CD4-positive, alpha-beta T cell (primary cell): ENCODE data around the gene TLE2. TPM values are rescaled to one million over a fixed set of nuclear protein-coding genes. Genes with fewer than 3 reads are reported as not detected.

Experiments
- ATAC-seq: fragments of 200-7000 bp; cut with Tn5 transposase; one replicate; pipeline ENCODE4 v1.10.0; 2022; ENCODE audit warnings: mild to moderate bottlenecking; ENCODE audit not compliant: poor library complexity
- CTCF ChIA-PET: fragments of 350-600 bp; sonication (Branson Sonifier 250); formaldehyde crosslinking; loops from one replicate; lab custom pipeline; 2021; ENCODE audit warnings: antibody characterized with exemption, inconsistent platforms; lab: Charles Lee
- POLR2A ChIA-PET: fragments of 350-600 bp; sonication (Branson Sonifier 250); formaldehyde crosslinking; loops from one replicate; lab custom pipeline; 2021; ENCODE audit warnings: antibody characterized with exemption, inconsistent platforms; lab: Charles Lee
- DNase-seq, 14 experiments: peaks; one replicate each; pipeline ENCODE4 v3.0.0-alpha.2; 2013 to 2020; ENCODE audit warnings: mixed read lengths in 2 of 14
- H3K27ac ChIP-seq, 2 donors: one replicate each; pipeline versions ENCODE4 v1.5.1 to v1.7.0; 2013; ENCODE audit warnings: low read length in 2 of 2, low read depth in 1 of 2, mild to moderate bottlenecking in 1 of 2
- H3K27me3 ChIP-seq, 2 experiments: 1 replicate in 1 of 2; 2 replicates in 1 of 2; pipeline versions ENCODE4 v1.6.1 to v1.7.0; 2013; ENCODE audit warnings: low read length in 2 of 2, control low read depth in 1 of 2, mild to moderate bottlenecking in 1 of 2, moderate library complexity in 1 of 2; ENCODE audit not compliant: insufficient read depth in 2 of 2, control insufficient read depth in 1 of 2
- H3K36me3 ChIP-seq: one replicate; pipeline ENCODE4 v1.6.1; 2013; ENCODE audit warnings: low read length, control low read depth; ENCODE audit not compliant: insufficient read depth
- H3K4me1 ChIP-seq: one replicate; pipeline ENCODE4 v1.6.1; 2013; ENCODE audit warnings: low read length, control low read depth; ENCODE audit not compliant: insufficient read depth
- H3K4me3 ChIP-seq: one replicate; pipeline ENCODE4 v1.5.1; 2013; ENCODE audit warnings: mild to moderate bottlenecking, low read length, moderate library complexity
- H3K9me3 ChIP-seq, 2 experiments: 1 replicate in 1 of 2; 2 replicates in 1 of 2; pipeline versions ENCODE4 v1.6.1 to v1.7.0; 2013; ENCODE audit warnings: low read length in 2 of 2, mild to moderate bottlenecking in 2 of 2, control low read depth in 1 of 2, moderate library complexity in 1 of 2; ENCODE audit not compliant: control insufficient read depth in 1 of 2, insufficient read depth in 1 of 2
- H3K27ac Mint-ChIP-seq: one replicate; pipeline ENCODE4 v1.8.0; 2020; ENCODE audit warnings: mixed read lengths
- H3K27me3 Mint-ChIP-seq: one replicate; pipeline ENCODE4 v1.8.0; 2021; ENCODE audit warnings: mixed read lengths
- H3K36me3 Mint-ChIP-seq: one replicate; pipeline ENCODE4 v1.8.0; 2021; ENCODE audit warnings: low read depth, mixed read lengths
- H3K4me1 Mint-ChIP-seq: one replicate; pipeline ENCODE4 v1.8.0; 2021; ENCODE audit warnings: low read depth, mixed read lengths
- H3K4me3 Mint-ChIP-seq: one replicate; pipeline ENCODE4 v1.8.0; 2020; ENCODE audit warnings: mild to moderate bottlenecking, mixed read lengths
- H3K9me3 Mint-ChIP-seq: one replicate; pipeline ENCODE4 v1.8.0; 2020; ENCODE audit warnings: mixed read lengths
- CTCF ChIP-seq: fragments of 200-600 bp; IDR thresholded peaks from one replicate; pipeline ENCODE4 v1.8.0; 2022; ENCODE audit warnings: antibody characterized with exemption, mild to moderate bottlenecking
- intact Hi-C, 2 experiments: fragments of 100-400 bp; cut with DNase I in 1 of 2; cut with micrococcal nuclease in 1 of 2; formaldehyde crosslinking; loops; one replicate each; pipeline versions ENCODE4 v1.15.1 to v1.9.0; 2023 to 2025; cut with DNase I, micrococcal nuclease
- total RNA-seq, 174 experiments: library from RNA in 2 of 174; stranded (reverse) in 2 of 174; gene quantifications; one replicate each; pipeline ENCODE4 v1.2.3 and lab custom pipeline; 2021 to 2026

Gene TLE2
- total RNA-seq, 2 experiments from 2014 or later: 23.9 to 25.0 TPM

GRCh38 chr19:3046698-3047495, 17.8 kb upstream of the TLE2 start:
- Histone ChIP-seq H3K4me1 (peaks cover 34% of the 10 kb centered on the region), H3K27ac (peak overlapping the region in 1 of 2 donors; percentile 9), H3K4me3 (peak overlapping the region; percentile 60), H3K27me3 (no peaks in the 10 kb centered on the region), H3K36me3 (no peaks in the 10 kb centered on the region), H3K9me3 (peaks cover 0 to 4% of the 10 kb centered on the region in 2 experiments)
- peak in 6 of 14 experiments; percentile 28 to 69 (median 51) for DNase-seq
- H3K4me3 Mint-ChIP-seq: peak overlapping the region; percentile 96
- POLR2A ChIA-PET: interaction anchor here (1.5 to 8.9 kb wide), 3 partner anchors 10 to 140 kb away, joined by 5 to 140 read pairs (median 80); partner anchors contain the start of gene TLE5
- peaks cover 4% of the 10 kb centered on the region for H3K36me3 Mint-ChIP-seq
- H3K9me3 Mint-ChIP-seq: no peaks in the 10 kb centered on the region
- intact Hi-C loops: loop anchor here (1.0 to 5.0 kb wide), 4 partner anchors 11 to 130 kb away; partner anchors contain the start of gene S1PR4 (in 1 of the 2)
- H3K27ac Mint-ChIP-seq: peak overlapping the region; percentile 96
- no peaks in the 10 kb centered on the region for H3K27me3 Mint-ChIP-seq
- CTCF ChIA-PET: interaction anchor here (1.0 kb wide), 1 partner anchor 57 kb away, joined by 3 read pairs; no protein-coding TSS in a partner anchor
- no peak for TF ChIP-seq CTCF
- H3K4me1 Mint-ChIP-seq: peaks cover 35% of the 10 kb centered on the region
- ATAC-seq: no peak

GRCh38 chr19:3045885-3046697, 17.0 kb upstream of the TLE2 start:
- TF ChIP-seq CTCF: no peak
- ChIA-PET POLR2A (interaction anchor here (2.2 to 8.9 kb wide), 2 partner anchors 10 to 14 kb away, joined by 17 to 80 read pairs; partner anchors contain the start of gene TLE5), CTCF (interaction anchor here (1.3 kb wide), 1 partner anchor 10 kb away, joined by 4 read pairs; no protein-coding TSS in a partner anchor)
- H3K4me1 Mint-ChIP-seq: peaks cover 39% of the 10 kb centered on the region
- intact Hi-C loops: loop anchor here (2.0 to 5.0 kb wide), 2 partner anchors 15 to 131 kb away; partner anchors contain the start of gene S1PR4 (in 1 of the 2)
- ATAC-seq: no peak
- H3K27ac Mint-ChIP-seq: peak overlapping the region; percentile 35
- Histone ChIP-seq H3K36me3 (no peaks in the 10 kb centered on the region), H3K9me3 (peaks cover 0 to 4% of the 10 kb centered on the region in 2 experiments), H3K27ac (peak overlapping the region; percentile 5 to 41), H3K4me1 (peaks cover 35% of the 10 kb centered on the region), H3K27me3 (no peaks in the 10 kb centered on the region), H3K4me3 (no peak overlapping the region)
- H3K9me3 Mint-ChIP-seq: no peaks in the 10 kb centered on the region
- no peaks in the 10 kb centered on the region for H3K27me3 Mint-ChIP-seq
- no peak for DNase-seq
- H3K36me3 Mint-ChIP-seq: peaks cover 4% of the 10 kb centered on the region
- peak overlapping the region; percentile 78 for H3K4me3 Mint-ChIP-seq

DNA sequence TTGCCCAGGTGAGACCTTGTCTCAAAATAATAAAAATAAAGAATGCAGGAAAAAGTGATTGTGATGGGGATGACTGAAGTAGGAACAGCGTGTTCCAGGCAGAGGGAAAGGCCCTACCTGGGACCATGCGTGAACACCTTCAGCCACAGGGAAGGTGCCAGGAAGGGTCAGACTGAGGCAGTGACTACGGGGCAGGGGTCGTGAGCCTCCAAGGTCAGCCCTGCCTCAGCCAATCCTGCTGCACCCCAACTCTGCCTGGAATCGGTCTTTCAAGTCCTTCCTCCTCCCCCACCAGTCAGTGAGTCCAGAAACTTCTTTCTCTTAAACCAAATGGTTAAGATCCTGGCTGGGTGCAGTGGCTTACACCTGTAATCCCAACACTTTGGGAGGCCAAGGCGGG, 16.1 kb upstream of the TLE2 start:
- TF ChIP-seq CTCF: no peak
- Mint-ChIP-seq H3K9me3 (no peaks in the 10 kb centered on the region), H3K4me3 (peak overlapping the region; percentile 12), H3K4me1 (peaks cover 39% of the 10 kb centered on the region), H3K36me3 (peaks cover 4% of the 10 kb centered on the region), H3K27me3 (no peaks in the 10 kb centered on the region), H3K27ac (peak overlapping the region; percentile 35)
- peaks cover 34% of the 10 kb centered on the region for H3K4me1 ChIP-seq
- CTCF ChIA-PET: interaction anchor here (1.3 kb wide), 1 partner anchor 9 kb away, joined by 4 read pairs; no protein-coding TSS in a partner anchor
- no peak for ATAC-seq
- no peaks in the 10 kb centered on the region for H3K27me3 ChIP-seq
- no peaks in the 10 kb centered on the region for H3K36me3 ChIP-seq
- POLR2A ChIA-PET: interaction anchor here (2.2 to 8.9 kb wide), 2 partner anchors 9 to 15 kb away, joined by 17 to 80 read pairs; partner anchors contain the start of gene TLE5
- no peak overlapping the region for H3K4me3 ChIP-seq
- DNase-seq: no peak
- H3K9me3 ChIP-seq: peaks cover 0 to 4% of the 10 kb centered on the region in 2 experiments
- no peak overlapping the region for H3K27ac ChIP-seq
- intact Hi-C loops: loop anchor here in 1 of 2 experiments (5.0 kb wide), 1 partner anchor 132 kb away; the partner anchor contains the start of gene S1PR4
